ENCODE data around the gene MAMDC4.
"Not testable (repeated sequence)": the region's sequence is repeated elsewhere in the genome, so short reads cannot be mapped to it uniquely, and the experiment has no call there.

GRCh38 chr9:136843801-136844740, 8.1 kb upstream of the MAMDC4 start:
- TF ChIP-seq BHLHE40 (IDR thresholded peaks at IDR 0.05; ENCODE audit: borderline replicate concordance); LEF1 (IDR thresholded peaks at IDR 0.05; ENCODE audit: borderline replicate concordance); ZNF384 (IDR thresholded peaks at IDR 0.05): not testable (repeated sequence)
